HEK293 (cell line): ENCODE data around the gene ADAMTSL4.

Source experiments
- REST ChIP-seq: fragments of 450-650 bp; formaldehyde crosslinking; IDR thresholded peaks from 2 replicates; pipeline ENCODE4 v1.5.1; 2016; ENCODE audit warnings: missing biosample characterization, missing genetic modification characterization
- YY1 ChIP-seq: fragments of 450-650 bp; formaldehyde crosslinking; IDR thresholded peaks from 2 replicates; pipeline ENCODE4 v1.5.1; 2018; ENCODE audit warnings: missing biosample characterization, missing genetic modification characterization
- ZBTB7A ChIP-seq: fragments of 450-650 bp; formaldehyde crosslinking; IDR thresholded peaks from 2 replicates; pipeline ENCODE4 v1.5.1; 2016; ENCODE audit warnings: low read depth, missing biosample characterization, missing genetic modification characterization
- ZEB2 ChIP-seq: fragments of 450-650 bp; formaldehyde crosslinking; IDR thresholded peaks from 2 replicates; pipeline ENCODE4 v1.5.1; 2016; ENCODE audit warnings: missing biosample characterization, missing genetic modification characterization
- ZNF114 ChIP-seq: fragments of 450-650 bp; formaldehyde crosslinking; IDR thresholded peaks from 2 replicates; pipeline ENCODE4 v1.5.0; 2017; ENCODE audit warnings: missing biosample characterization, missing genetic modification characterization
- ZNF629 ChIP-seq: fragments of 450-650 bp; formaldehyde crosslinking; IDR thresholded peaks from 2 replicates; pipeline ENCODE4 v1.5.1; 2017; ENCODE audit warnings: missing biosample characterization, missing genetic modification characterization
- TF ChIP-seq, protein P1 (sequence below): fragments of 450-650 bp; formaldehyde crosslinking; IDR thresholded peaks from 2 replicates; pipeline ENCODE4 v1.5.1; 2016; ENCODE audit warnings: missing biosample characterization, missing genetic modification characterization

DNA sequence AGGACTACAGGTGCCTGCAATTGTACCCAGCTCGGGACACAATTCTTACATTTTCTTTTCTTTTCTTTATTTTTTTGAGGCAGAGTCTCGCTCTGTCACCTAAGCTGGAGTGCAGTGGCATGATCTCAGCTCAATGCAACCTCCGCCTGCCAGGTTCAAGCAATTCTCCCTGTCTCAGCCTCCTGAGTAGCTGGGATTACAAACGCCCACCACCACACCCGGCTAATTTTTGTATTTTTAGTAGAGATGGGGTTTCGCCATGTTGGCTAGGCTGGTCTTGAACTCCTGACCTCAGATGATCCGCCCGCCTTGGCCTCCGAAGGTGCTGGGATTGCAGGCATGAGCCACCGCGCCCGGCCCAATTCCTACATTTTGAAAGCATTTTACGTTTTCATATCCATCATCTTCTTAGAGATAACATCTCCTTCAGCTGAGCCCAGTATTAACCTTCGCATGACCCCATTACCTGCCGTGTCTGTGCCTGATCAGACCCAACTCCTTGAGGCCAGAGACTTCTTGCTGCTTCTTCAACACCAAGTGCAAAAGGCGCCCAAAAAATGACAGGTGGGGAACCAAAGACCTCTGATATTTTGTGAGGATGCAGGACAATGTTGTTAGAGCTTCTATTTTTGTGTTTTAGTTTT is 2.8 kb upstream of the ADAMTSL4 start:
- TF ChIP-seq ZEB2 (tag by site-specific recombination) (no peak), ZNF629 (tag by site-specific recombination) (no peak), ZNF114 (tag by site-specific recombination) (no peak), ZBTB7A (tag by site-specific recombination) (no peak), REST (tag by site-specific recombination) (no peak), YY1 (tag by site-specific recombination) (no peak)
- TF ChIP-seq, protein P1, sequence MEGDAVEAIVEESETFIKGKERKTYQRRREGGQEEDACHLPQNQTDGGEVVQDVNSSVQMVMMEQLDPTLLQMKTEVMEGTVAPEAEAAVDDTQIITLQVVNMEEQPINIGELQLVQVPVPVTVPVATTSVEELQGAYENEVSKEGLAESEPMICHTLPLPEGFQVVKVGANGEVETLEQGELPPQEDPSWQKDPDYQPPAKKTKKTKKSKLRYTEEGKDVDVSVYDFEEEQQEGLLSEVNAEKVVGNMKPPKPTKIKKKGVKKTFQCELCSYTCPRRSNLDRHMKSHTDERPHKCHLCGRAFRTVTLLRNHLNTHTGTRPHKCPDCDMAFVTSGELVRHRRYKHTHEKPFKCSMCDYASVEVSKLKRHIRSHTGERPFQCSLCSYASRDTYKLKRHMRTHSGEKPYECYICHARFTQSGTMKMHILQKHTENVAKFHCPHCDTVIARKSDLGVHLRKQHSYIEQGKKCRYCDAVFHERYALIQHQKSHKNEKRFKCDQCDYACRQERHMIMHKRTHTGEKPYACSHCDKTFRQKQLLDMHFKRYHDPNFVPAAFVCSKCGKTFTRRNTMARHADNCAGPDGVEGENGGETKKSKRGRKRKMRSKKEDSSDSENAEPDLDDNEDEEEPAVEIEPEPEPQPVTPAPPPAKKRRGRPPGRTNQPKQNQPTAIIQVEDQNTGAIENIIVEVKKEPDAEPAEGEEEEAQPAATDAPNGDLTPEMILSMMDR (tag by site-specific recombination): no peak
